Activated gamma-delta T cell treated with anti-CD3 and anti-CD28 coated beads, Interleukin-2, amount 50 U/mL, for 16 hours (primary cell): ENCODE measurements around the gene SPINDOC.
"Not testable (repeated sequence)": the region's sequence is repeated elsewhere in the genome, so short reads cannot be mapped to it uniquely, and the experiment has no call there.

Experiments
- DNase-seq: peaks from one replicate; pipeline ENCODE4 v3.0.0-alpha.2; 2020; ENCODE audit warnings: low read depth

The SPINDOC gene

DNA sequence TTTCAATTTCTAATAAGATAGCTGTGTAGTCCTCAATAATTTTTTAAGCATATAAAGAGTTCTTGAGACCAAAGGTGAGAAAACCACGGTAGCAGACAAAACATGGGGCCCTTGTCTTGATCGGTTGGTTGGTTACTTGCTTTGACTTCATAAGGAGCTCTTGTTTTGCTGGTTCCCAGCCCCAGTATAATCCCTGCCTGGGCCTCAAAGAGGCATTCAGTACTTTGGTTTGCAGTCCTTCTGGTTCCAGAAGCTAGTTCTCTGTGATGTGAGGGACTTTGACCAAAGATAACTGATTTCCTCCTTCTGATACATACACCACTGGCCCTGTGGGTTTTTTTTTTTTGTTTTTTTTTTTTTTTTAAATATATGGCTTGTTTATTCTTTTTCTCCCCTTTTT, 42.7 kb downstream of the SPINDOC start:
- DNase-seq = no peak

- no peak for DNase-seq
These were observed 45.6 kb downstream of the SPINDOC start for GRCh38 chr11:63858628-63859550.

- DNase-seq = no peak
These were observed 49.7 kb downstream of the SPINDOC start for GRCh38 chr11:63862923-63863322.

GRCh38 chr11:63863620-63864019, 50.4 kb downstream of the SPINDOC start:
- DNase-seq = not testable (repeated sequence)

DNA sequence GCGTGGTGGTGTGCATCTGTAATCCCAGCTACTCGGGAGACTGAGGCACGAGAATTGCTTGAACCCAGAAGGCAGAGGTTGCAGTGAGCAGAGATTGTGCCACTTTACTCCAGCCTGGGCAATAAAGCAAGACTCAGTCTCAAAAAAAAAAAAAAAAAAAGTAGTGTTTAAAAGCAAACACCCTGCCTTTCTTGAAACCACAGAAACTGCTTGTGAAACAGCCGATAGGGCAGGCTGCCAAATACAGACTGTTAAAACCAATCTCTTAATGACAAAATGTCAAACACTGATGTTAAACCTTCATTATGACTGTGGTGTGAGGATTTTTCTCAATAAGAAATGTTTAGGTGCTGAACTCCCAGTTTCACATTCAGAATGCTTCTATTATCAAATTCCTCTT, 53.0 kb downstream of the SPINDOC start:
- DNase-seq = peak; percentile 59

GRCh38 chr11:63867511-63867910, 54.3 kb downstream of the SPINDOC start:
- DNase-seq = no peak

DNA sequence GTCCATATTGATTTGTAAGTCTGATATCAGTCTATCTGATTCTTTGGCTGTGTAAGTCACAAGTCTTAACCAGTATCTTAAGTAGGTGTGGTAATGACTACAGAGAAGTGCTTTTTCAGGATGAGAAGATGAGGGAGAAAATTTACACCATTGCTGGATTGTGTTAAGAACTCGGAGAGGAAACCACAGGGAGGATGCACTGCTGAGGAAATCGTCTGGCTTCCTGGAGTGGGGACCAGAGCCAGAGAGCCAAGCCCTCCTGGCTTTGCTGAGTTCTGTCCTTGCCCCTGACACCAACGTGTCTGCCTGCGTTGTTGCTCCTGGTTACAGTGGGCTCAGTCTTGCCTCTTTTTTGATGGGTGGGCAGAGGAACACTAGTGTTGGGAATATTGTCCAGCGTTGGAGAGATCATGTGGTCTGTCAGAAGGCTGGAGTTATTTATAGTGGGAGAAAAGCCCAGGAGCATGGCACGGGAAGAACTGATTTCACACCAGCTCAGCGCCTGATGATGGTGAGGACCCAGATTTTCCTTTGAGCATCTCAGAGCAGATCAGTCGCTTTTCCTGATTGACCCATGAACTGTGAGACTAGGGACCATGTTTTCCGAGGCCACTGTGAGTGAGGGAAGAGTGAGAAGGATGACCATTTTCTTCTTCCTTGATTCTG, 55.3 kb downstream of the SPINDOC start:
- DNase-seq = no peak

DNA sequence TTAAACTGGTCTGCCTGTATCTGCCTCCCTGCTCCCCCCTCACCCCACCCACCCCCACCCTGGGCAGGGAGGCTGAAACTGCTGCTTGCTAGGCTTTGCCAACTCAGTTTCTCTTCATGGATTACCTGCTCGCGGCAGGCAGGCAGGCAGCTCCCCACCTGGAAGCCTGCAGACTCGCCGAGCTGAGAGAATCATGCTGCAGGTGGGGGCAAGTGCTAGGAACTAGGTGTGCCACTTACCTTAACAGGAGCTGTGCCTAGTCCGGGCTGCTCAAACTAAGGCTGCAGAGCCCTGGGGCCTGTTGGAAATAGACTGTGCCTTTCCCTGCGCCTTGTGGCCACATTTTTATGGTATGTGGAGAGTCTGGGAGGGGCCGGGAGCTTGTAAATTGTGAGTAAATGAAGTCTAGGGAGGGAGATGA, 55.9 kb downstream of the SPINDOC start:
- no peak for DNase-seq

GRCh38 chr11:63869683-63870082, 56.4 kb downstream of the SPINDOC start:
- DNase-seq = no peak

DNA sequence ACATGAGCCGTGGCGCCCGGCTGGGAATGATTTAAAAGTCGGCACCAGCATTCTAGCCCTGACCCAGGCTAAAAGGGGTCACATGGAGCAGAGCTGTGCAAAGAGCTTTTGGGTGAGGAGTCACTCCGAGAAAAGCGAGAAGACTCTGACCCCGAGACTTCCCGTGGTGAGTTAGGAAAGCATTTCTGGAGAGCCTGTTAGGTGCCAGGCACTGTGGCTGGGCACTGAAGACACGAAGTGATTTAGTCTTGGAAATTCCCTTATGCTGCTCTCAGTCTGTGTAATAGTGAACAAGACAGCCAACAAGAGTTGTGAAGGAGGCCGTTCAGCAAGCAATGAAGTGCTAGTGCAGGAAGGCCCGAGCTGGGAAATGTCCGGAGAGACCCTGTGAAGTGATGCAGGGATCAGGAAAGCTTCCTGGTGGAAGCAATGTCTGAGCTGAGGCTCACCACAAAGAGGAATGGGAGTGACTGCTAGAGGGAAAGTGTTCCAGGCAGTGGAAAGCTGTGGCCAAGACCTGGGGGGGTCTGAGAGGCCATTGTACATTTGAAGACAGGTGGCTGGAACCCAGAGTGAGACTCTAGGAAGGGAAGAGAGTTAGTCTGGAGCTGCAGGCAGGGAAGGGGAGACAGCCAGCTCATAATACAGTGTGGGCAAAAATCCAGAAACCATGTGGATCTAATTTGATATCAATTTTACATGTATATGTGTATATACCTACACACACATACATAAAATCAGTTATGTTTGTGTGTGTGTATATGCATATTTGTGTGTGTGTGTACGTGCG, 57.3 kb downstream of the SPINDOC start:
- no peak for DNase-seq

GRCh38 chr11:63871962-63872799, 58.9 kb downstream of the SPINDOC start:
- no peak for DNase-seq

DNA sequence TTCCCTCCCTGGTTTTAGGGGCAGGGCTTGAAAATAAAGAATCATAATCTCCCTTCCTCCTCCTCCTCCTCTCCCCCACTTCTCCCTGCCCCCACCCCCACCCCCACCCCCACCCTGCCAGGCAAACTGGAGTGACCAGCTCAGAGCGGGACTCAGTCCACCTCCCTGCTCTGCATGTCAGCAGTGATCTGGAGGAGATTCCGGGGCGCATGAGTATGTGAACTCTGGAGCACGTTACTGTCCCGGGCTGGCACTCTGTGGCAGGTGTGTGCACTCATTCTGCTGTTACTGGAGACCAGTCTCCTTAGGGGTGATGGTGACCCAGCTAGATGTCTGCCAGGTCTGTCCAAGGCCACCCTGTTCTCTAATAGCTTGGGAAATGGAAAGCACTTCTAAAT, 59.5 kb downstream of the SPINDOC start:
- no peak for DNase-seq

DNA sequence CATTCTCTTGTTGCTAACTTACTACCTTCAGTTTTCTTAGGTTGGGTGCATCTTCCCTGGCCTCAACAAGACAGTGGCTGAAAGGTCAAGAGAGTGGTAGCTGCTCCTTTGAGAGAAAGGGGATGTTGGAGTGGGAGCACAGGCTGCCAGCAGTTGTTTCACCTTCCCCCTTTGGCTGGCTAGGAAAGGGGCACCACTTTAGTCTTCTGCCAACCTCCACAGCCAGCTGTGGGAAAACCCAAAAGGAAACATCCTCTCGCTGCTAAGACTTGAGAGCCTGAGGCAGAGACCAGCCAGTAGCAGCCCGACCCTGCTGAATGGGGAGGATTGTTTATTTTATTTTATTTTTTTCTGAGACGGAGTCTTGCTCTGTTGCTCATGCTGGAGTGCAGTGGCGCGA, 60.1 kb downstream of the SPINDOC start:
- DNase-seq = no peak

DNA sequence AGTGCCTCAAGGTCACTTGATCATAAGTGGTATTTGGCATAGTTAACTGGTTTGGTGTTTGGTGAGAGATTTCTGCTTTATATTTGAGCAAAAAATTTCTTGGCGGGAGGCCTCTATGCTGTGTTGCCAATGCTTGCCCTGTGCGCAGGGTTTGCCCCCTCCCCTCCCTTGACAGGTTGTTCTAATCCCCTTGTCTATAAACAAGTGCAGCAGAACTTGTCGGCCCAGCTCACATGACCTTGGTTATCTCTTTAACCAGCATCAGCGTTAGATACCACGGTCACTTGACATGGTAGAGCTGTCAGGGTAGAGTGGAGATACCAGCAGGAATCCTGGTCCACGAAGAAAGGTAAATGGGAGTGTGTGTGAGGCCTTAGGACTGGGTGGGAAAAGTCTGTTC, 61.3 kb downstream of the SPINDOC start:
- no peak for DNase-seq

DNA sequence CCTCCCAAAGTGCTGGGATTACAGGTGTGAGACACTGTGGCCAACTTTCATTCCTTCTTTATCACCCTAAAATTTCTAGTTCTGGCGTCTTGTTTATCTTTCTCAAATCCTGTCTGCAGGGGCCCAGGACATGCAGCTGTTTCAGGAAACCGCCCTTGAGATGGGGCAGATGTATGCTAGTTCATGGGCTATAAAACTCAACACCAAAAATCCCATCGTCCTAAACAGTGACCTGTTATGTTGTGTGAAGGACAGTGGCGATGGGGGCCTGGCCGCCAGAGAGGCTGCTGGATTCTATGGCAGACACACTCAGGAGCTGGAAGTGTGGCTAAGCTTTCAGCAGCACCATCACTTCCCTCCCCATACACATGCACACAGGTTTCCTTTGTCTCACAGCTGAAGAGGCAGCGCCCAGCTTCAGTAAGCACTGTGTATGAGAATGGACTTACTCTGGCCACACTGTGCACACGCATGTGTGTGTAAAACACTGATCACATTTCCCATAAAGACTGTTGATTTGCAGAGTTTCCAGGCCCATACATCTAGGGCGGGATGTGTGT, 62.3 kb downstream of the SPINDOC start:
- DNase-seq = no peak

- no peak for DNase-seq
These were observed 63.4 kb downstream of the SPINDOC start for GRCh38 chr11:63876616-63877015.
